Panc1 (cell line): Measurements from ENCODE around the gene TSSK3. TPM values are rescaled to one million over a fixed set of nuclear protein-coding genes. Genes with fewer than 3 reads are reported as not detected.

ENCODE experiments used
- ATAC-seq: fragments of 200-7000 bp; cut with Tn5 transposase; 2 replicates; pipeline ENCODE4 v1.9.1; 2020; ENCODE audit warnings: mild to moderate bottlenecking, moderate library complexity
- BruUV-seq: library from RNA; stranded (reverse); fragments of 400-500 nt; replicated peaks from 2 replicates; lab custom pipeline; 2021; lab: Mats Ljungman, UMichigan
- CTCF ChIA-PET: fragments of 300-600 bp; sonication (Branson Sonifier 250); formaldehyde crosslinking; loops from one replicate; lab custom pipeline; 2022; ENCODE audit warnings: antibody characterized with exemption; lab: Charles Lee
- POLR2A ChIA-PET: fragments of 300-600 bp; sonication (Branson Sonifier 250); formaldehyde crosslinking; loops from one replicate; lab custom pipeline; 2022; ENCODE audit warnings: antibody characterized with exemption; lab: Charles Lee
- DNase-seq: peaks from one replicate; pipeline ENCODE4 v3.0.0-alpha.2; 2010; ENCODE audit warnings: low read depth, low spot score
- H3K27ac ChIP-seq: 2 replicates; pipeline ENCODE4 v1.5.1; 2011; ENCODE audit warnings: mild to moderate bottlenecking, low read length, inconsistent platforms
- H3K27me3 ChIP-seq: fragments of 200-500 bp; sonication (Bioruptor generic); 2 replicates; pipeline ENCODE4 v1.6.0; 2014; ENCODE audit warnings: low read length, inconsistent platforms; ENCODE audit not compliant: control insufficient read depth, insufficient read depth
- H3K36me3 ChIP-seq: fragments of 200-500 bp; sonication (Bioruptor generic); 2 replicates; pipeline ENCODE4 v1.5.1; 2014; ENCODE audit warnings: inconsistent platforms, mild to moderate bottlenecking, low read length, moderate library complexity; ENCODE audit not compliant: control insufficient read depth, insufficient read depth
- H3K4me1 ChIP-seq: 2 replicates; pipeline ENCODE4 v1.5.1; 2011; ENCODE audit warnings: inconsistent platforms, mild to moderate bottlenecking, low read length, moderate library complexity; ENCODE audit not compliant: control insufficient read depth, insufficient read depth
- H3K4me3 ChIP-seq, 2 experiments: 2 replicates each; pipeline ENCODE4 v1.5.1; 2011 to 2012; ENCODE audit warnings: low read depth in 2 of 2, low read length in 2 of 2, mild to moderate bottlenecking in 2 of 2, inconsistent platforms in 1 of 2, moderate library complexity in 1 of 2
- H3K9me3 ChIP-seq: fragments of 200-500 bp; sonication (Bioruptor generic); 2 replicates; pipeline ENCODE4 v1.5.1; 2014; ENCODE audit warnings: low read depth, mild to moderate bottlenecking, inconsistent platforms, low read length, moderate library complexity; ENCODE audit not compliant: control insufficient read depth, insufficient read depth
- POLR2AphosphoS5 ChIP-seq: IDR thresholded peaks from 2 replicates; pipeline ENCODE4 v1.6.1; 2012; ENCODE audit warnings: mild to moderate bottlenecking, low read depth, low read length, moderate library complexity
- SIN3A ChIP-seq: IDR thresholded peaks from 2 replicates; pipeline ENCODE4 v1.6.1; 2012; ENCODE audit warnings: low read depth, mild to moderate bottlenecking, low read length, moderate library complexity, borderline replicate concordance; ENCODE audit not compliant: insufficient read depth
- TCF7L2 ChIP-seq: IDR thresholded peaks from 2 replicates; pipeline ENCODE4 v1.6.1; 2011; ENCODE audit warnings: mild to moderate bottlenecking, low read depth, low read length, inconsistent platforms
- in situ Hi-C: cut with HindIII; loops from 2 replicates; pipeline ENCODE4 v1.10.0; 2016; ENCODE audit warnings: low sequenced_read_pairs, low pct_unique_long_range_greater_than_20kb
- intact Hi-C: fragments of 100-400 bp; cut with micrococcal nuclease; formaldehyde crosslinking; loops from one replicate; pipeline ENCODE4 v1.10.0; 2022; ENCODE audit not compliant: unreplicated experiment
- total RNA-seq: library from RNA; stranded (reverse); gene quantifications from one replicate; pipeline ENCODE4 v1.2.1, GENCODE V29; 2021; ENCODE audit not compliant: unreplicated experiment
- TF ChIP-seq, protein P1 (sequence below), 2 experiments: IDR thresholded peaks; 2 replicates each; pipeline ENCODE4 v1.6.1; 2011 to 2012; ENCODE audit warnings: low read depth in 2 of 2, control low read depth in 1 of 2, low read length in 1 of 2, mild to moderate bottlenecking in 1 of 2, moderate library complexity in 1 of 2; ENCODE audit not compliant: insufficient read depth in 1 of 2
- TF ChIP-seq, protein P2 (sequence below): fragments of 450-650 bp; IDR thresholded peaks from 2 replicates; pipeline ENCODE4 v1.5.1; 2017; ENCODE audit warnings: mild to moderate bottlenecking

Gene TSSK3
- total RNA-seq, 1 experiment from 2014 or later, result 3.6 TPM

DNA sequence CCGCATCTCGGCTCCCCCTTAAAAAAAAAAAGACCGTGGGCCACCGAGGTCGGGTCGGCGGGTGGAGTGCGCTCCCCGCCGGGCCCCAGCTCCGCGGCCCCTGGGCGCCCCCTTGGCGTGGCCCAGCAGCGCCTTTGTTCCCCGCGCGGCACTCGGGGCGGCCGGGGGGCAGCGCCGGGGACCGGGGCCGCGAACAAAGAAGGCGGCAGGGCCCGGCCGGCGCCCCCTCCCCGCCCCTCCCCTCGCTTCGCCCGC lies 26.9 kb upstream of the TSSK3 start:
- ATAC-seq, result peak; percentile 0; the same call in 1 of the 2 replicates
- CTCF ChIA-PET, result interaction anchor here (0.7 kb wide), 1 partner anchor 23 kb away, joined by 7 read pairs; no protein-coding TSS in a partner anchor
- no TSS peak for BruUV-seq

DNA sequence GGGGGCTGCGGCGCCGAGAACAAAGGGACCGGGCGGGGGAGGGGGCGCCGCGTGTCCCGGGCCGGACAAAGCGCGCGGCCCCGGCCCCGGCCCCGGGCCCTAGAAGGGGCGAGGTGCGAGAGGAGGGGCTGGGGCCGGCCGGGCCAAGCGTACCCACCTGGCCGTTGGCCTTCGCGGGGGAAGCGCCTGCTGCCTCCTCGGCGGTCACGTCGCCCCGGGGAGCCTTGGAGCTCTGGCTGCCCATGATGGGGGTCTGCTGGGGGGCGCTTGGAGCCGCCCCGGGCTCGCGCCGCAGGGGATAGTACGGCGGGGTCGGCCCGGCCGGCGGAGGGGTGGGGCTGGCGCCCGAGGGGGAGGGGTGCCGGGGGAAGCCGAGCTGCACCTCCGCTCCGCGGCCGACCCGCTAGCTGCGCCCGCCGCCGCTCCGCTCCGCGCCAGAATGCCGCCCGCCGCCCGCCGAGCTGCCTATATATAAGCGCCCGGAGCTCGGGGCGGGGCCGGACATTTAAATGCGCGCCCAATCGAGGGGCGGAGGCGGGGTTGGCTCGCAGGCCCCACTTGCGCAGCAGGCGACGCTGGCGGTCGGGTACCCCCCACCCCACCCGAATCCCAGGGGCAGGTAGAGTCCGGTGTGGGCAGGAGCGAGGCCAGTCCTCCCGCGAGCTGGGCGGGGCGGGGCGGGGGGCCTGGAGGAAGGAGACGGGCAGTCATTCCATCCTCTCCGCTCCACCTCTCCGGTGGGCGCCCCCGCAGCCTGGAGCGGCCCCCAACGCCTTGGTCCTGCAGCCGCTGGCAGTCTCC lies 26.3 kb upstream of the TSSK3 start, which contains the start of gene MARCKSL1:
Gene MARCKSL1 (minus strand): TSS at position 444 of the 801 bp plus-strand sequence. CDS start 200 bp downstream, at position 244.
- in situ Hi-C loops (no loop called here), intact Hi-C loops (no loop called here)
- ChIA-PET POLR2A (interaction anchor here (0.5 to 1.0 kb wide), 6 partner anchors 11 to 287 kb away, joined by 3 to 15 read pairs (median 4); partner anchors contain the start of gene BSDC1), CTCF (interaction anchor here (0.7 kb wide), 1 partner anchor 22 kb away, joined by 7 read pairs; no protein-coding TSS in a partner anchor)
- ATAC-seq, result peak; percentile 70
- H3K4me1 ChIP-seq, result peaks cover 46% of the 10 kb centered on the region
- no peak for DNase-seq
- peaks cover 12% of the 10 kb centered on the region for H3K36me3 ChIP-seq
- H3K27me3 ChIP-seq, result no peaks in the 10 kb centered on the region
- TF ChIP-seq POLR2AphosphoS5 (peak; percentile 98), TCF7L2 (peak; percentile 78), SIN3A (peak; percentile 97; the same call in 1 of the 2 replicates)
- TF ChIP-seq, protein P1, sequence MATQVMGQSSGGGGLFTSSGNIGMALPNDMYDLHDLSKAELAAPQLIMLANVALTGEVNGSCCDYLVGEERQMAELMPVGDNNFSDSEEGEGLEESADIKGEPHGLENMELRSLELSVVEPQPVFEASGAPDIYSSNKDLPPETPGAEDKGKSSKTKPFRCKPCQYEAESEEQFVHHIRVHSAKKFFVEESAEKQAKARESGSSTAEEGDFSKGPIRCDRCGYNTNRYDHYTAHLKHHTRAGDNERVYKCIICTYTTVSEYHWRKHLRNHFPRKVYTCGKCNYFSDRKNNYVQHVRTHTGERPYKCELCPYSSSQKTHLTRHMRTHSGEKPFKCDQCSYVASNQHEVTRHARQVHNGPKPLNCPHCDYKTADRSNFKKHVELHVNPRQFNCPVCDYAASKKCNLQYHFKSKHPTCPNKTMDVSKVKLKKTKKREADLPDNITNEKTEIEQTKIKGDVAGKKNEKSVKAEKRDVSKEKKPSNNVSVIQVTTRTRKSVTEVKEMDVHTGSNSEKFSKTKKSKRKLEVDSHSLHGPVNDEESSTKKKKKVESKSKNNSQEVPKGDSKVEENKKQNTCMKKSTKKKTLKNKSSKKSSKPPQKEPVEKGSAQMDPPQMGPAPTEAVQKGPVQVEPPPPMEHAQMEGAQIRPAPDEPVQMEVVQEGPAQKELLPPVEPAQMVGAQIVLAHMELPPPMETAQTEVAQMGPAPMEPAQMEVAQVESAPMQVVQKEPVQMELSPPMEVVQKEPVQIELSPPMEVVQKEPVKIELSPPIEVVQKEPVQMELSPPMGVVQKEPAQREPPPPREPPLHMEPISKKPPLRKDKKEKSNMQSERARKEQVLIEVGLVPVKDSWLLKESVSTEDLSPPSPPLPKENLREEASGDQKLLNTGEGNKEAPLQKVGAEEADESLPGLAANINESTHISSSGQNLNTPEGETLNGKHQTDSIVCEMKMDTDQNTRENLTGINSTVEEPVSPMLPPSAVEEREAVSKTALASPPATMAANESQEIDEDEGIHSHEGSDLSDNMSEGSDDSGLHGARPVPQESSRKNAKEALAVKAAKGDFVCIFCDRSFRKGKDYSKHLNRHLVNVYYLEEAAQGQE (IDR thresholded peaks at IDR 0.05; ENCODE audit: insufficient read depth in 1 of 2, low read depth in 2 of 2, low read length in 1 of 2), result no peak
- H3K9me3 ChIP-seq, result no peaks in the 10 kb centered on the region
- peak within 1 kb of the TSS; percentile 78 for H3K27ac ChIP-seq
- peak within 1 kb of the TSS; percentile 68 to 70 for H3K4me3 ChIP-seq
- BruUV-seq, result no TSS peak

More for the DNA sequence above, 26.9 kb upstream of the TSSK3 start:
- intact Hi-C loops, result no loop called here
- no peak for DNase-seq
- TF ChIP-seq TCF7L2 (no peak), POLR2AphosphoS5 (no peak), SIN3A (no peak)
- TF ChIP-seq, protein P1 (IDR thresholded peaks at IDR 0.05; ENCODE audit: insufficient read depth in 1 of 2, low read depth in 2 of 2, low read length in 1 of 2), result no peak
- TF ChIP-seq, protein P2, sequence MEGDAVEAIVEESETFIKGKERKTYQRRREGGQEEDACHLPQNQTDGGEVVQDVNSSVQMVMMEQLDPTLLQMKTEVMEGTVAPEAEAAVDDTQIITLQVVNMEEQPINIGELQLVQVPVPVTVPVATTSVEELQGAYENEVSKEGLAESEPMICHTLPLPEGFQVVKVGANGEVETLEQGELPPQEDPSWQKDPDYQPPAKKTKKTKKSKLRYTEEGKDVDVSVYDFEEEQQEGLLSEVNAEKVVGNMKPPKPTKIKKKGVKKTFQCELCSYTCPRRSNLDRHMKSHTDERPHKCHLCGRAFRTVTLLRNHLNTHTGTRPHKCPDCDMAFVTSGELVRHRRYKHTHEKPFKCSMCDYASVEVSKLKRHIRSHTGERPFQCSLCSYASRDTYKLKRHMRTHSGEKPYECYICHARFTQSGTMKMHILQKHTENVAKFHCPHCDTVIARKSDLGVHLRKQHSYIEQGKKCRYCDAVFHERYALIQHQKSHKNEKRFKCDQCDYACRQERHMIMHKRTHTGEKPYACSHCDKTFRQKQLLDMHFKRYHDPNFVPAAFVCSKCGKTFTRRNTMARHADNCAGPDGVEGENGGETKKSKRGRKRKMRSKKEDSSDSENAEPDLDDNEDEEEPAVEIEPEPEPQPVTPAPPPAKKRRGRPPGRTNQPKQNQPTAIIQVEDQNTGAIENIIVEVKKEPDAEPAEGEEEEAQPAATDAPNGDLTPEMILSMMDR, result no peak
- in situ Hi-C loops, result no loop called here
- H3K27me3 ChIP-seq, result no peaks in the 10 kb centered on the region
- H3K4me1 ChIP-seq, result peaks cover 46% of the 10 kb centered on the region
- peaks cover 12% of the 10 kb centered on the region for H3K36me3 ChIP-seq
- H3K9me3 ChIP-seq, result no peaks in the 10 kb centered on the region
- H3K4me3 ChIP-seq, result peak overlapping the region; percentile 68 to 70
- POLR2A ChIA-PET, result interaction anchor here (1.0 kb wide), 1 partner anchor 17 kb away, joined by 3 read pairs; no protein-coding TSS in a partner anchor
- H3K27ac ChIP-seq, result peak overlapping the region; percentile 78; the same call in 1 of the 2 replicates
